BE2C (cell line): ENCODE results near the gene NFKBIZ.

Experiments
- DNase-seq: peaks from one replicate; pipeline ENCODE4 v3.0.0-alpha.2; 2020
- H3K27me3 ChIP-seq: fragments of 250-450 bp; sonication (Bioruptor Pico); 2 replicates; pipeline ENCODE4 v1.5.1; 2020; ENCODE audit warnings: mild to moderate bottlenecking
- H3K36me3 ChIP-seq: fragments of 250-450 bp; sonication (Bioruptor Pico); 2 replicates; pipeline ENCODE4 v1.5.1; 2020; ENCODE audit warnings: mild to moderate bottlenecking
- H3K4me1 ChIP-seq: fragments of 250-450 bp; sonication (Bioruptor Pico); 2 replicates; pipeline ENCODE4 v1.5.1; 2020
- H3K4me3 ChIP-seq: 2 replicates; pipeline ENCODE4 v1.5.1; 2011; ENCODE audit warnings: low read depth, low read length
- H3K9me3 ChIP-seq: fragments of 250-450 bp; sonication (Bioruptor Pico); 2 replicates; pipeline ENCODE4 v1.5.1; 2020
- TF ChIP-seq, protein P1 (sequence below): IDR thresholded peaks from 2 replicates; pipeline ENCODE4 v1.5.1; 2012; ENCODE audit warnings: mild to moderate bottlenecking, low read depth, low read length

Gene NFKBIZ

DNA sequence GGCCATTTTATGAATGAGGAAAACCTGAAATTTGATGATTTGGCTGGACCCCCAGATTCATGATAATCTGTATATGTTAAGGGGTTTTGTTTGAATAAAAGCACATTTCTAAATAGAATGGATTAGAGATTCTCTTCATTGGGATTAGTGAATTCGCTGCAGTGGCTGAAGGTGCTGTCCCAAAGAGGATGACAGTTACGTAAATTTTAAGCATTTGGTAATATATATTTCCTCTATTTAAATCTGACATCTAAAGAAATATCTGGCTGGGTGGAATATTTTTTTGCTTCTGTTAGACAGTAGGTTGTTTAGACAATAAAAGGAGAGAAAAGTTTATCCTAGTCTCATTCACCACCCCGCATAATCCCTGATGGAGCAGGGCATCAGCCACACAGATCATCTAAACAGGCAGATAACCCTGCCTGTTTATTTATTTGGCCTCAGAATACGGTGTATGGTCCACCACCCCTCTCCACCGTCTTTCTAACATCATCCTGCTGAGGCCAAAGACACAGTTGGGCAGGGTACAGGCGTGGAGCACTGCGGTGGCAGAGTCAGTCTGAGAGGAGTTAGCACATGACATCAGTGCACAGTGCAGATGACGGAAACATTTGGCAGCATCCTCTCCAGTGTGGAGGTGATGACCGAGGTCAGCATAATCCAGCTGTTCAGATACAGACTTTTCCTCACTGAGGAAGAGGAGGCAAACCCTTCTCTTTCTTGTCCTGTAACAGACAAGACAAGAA, 20.4 kb upstream of the NFKBIZ start:
- Histone ChIP-seq H3K9me3 (no peaks in the 10 kb centered on the region), H3K27me3 (no peaks in the 10 kb centered on the region), H3K4me3 (no peak overlapping the region), H3K4me1 (peaks cover 8% of the 10 kb centered on the region), H3K36me3 (0 out of 2 replicates have a peak, but pooled peaks cover 5% of the 10 kb centered on the region)
- no peak for DNase-seq
- TF ChIP-seq, protein P1, sequence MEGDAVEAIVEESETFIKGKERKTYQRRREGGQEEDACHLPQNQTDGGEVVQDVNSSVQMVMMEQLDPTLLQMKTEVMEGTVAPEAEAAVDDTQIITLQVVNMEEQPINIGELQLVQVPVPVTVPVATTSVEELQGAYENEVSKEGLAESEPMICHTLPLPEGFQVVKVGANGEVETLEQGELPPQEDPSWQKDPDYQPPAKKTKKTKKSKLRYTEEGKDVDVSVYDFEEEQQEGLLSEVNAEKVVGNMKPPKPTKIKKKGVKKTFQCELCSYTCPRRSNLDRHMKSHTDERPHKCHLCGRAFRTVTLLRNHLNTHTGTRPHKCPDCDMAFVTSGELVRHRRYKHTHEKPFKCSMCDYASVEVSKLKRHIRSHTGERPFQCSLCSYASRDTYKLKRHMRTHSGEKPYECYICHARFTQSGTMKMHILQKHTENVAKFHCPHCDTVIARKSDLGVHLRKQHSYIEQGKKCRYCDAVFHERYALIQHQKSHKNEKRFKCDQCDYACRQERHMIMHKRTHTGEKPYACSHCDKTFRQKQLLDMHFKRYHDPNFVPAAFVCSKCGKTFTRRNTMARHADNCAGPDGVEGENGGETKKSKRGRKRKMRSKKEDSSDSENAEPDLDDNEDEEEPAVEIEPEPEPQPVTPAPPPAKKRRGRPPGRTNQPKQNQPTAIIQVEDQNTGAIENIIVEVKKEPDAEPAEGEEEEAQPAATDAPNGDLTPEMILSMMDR: no peak

DNA sequence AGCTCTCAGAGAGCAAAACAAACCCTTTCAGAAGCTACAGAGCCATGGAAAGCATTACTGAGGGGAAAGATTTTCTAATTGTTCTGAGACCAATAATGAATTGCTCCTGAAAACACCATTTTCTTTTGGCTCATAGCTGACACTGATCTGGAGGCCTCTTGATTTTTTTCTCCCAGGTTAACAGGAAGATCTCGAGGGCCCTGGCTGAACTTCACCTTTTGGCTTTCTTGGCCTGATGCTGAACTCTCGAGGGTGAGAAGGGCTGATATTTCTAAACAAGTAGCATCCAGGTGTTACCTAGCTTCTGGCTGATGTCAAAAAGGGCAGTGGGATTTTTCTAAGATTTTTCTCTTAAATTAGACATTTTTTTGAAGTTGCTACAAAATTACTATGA, 19.9 kb upstream of the NFKBIZ start:
- H3K4me3 ChIP-seq: no peak overlapping the region
- no peaks in the 10 kb centered on the region for H3K27me3 ChIP-seq
- 0 out of 2 replicates have a peak, but pooled peaks cover 1% of the 10 kb centered on the region for H3K36me3 ChIP-seq
- H3K9me3 ChIP-seq: no peaks in the 10 kb centered on the region
- peaks cover 8% of the 10 kb centered on the region for H3K4me1 ChIP-seq
- TF ChIP-seq, protein P1: no peak
- DNase-seq: no peak

DNA sequence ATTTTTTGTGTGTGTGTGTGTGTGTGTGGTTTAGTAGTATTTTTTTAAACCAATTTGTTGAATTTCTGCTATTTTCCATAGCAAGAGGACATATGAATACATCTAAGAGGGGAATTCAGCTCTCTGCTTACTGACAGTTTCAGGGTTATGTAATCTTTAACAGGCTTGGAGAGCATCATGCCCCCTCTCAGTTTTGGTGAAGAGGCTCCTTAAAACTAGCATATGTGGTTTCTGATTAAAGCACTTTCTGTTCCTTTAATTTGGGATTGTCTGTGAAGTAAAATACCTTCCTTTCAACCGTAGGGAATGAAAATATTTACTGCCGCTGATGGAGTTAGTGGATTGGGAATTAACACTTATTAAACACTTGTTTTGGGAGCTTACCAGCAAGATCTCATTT, 19.4 kb upstream of the NFKBIZ start:
- peaks cover 8% of the 10 kb centered on the region for H3K4me1 ChIP-seq
- no peak overlapping the region for H3K4me3 ChIP-seq
- H3K9me3 ChIP-seq: no peaks in the 10 kb centered on the region
- TF ChIP-seq, protein P1: no peak
- no peak for DNase-seq
- H3K27me3 ChIP-seq: no peaks in the 10 kb centered on the region
- no peaks in the 10 kb centered on the region for H3K36me3 ChIP-seq

DNA sequence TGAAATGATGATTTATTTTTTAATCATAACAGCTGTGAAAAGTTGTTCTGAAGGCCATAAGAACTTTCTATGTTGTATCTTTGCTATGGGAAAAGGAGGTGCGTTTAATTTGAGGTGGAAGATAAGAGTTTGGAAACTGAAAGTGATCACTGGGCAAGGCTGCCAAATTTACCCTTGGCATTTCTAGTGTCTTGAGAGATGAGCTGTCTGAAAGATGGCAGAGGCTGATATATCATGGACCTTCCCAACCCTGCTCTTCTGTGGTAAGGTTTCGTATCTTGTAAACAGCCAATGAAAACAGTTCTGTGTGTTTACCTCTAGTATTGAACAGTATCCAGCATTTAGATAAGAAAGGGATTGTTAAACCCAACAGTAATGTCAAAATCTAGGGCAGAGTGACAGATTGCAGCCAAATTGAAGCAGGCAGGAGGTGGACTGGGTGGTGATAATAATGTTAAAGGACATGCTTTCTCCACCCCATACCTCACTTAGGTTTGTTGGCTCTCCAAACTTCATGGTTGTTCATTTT, 15.8 kb upstream of the NFKBIZ start:
- Histone ChIP-seq H3K36me3 (no peaks in the 10 kb centered on the region), H3K4me3 (no peak overlapping the region), H3K27me3 (no peaks in the 10 kb centered on the region), H3K4me1 (peaks cover under 1% of the 10 kb centered on the region; the same call in 1 of the 2 replicates), H3K9me3 (no peaks in the 10 kb centered on the region)
- TF ChIP-seq, protein P1: no peak
- no peak for DNase-seq

DNA sequence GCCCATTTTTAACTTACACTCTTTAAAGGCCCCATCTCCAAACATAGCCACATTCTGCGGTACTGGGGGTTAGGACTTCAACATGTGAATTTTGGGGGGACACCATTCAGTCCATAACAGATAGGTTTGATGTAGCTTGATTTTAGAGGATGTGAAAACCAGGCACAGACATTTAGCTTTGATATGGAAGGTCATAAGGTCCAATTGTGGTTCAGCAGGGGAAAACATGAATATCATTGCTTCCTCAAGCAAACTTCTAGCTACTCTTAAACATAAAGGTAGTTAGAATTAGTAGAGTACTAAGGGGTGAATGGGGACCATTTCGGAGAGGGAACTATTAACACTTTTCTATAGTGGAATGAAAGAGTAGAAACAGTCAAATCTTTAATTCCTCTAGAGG, 13.6 kb upstream of the NFKBIZ start:
- Histone ChIP-seq H3K36me3 (no peaks in the 10 kb centered on the region), H3K4me1 (no peaks in the 10 kb centered on the region), H3K9me3 (no peaks in the 10 kb centered on the region), H3K27me3 (no peaks in the 10 kb centered on the region), H3K4me3 (no peak overlapping the region)
- DNase-seq: no peak
- TF ChIP-seq, protein P1: no peak

DNA sequence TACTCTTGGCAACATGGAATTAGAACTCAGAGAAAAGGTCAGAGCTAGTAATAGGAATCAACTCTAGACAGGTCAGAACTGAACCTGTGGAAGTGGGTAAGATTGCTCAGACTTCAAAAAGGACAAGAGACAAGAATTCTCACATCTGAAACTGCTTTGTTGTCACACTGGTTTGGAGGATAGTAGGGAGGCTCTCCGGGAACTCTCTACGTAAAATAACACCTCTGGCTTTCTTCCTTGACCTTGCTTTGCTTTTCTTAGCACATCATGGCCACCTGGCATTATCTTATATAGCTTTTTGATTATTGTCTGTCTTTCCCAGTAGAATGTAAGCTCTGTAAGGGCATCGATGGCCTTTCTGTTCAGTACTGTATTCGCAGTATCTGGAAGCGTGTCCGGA, 13.2 kb upstream of the NFKBIZ start:
- Histone ChIP-seq H3K36me3 (no peaks in the 10 kb centered on the region), H3K27me3 (no peaks in the 10 kb centered on the region), H3K9me3 (no peaks in the 10 kb centered on the region), H3K4me1 (no peaks in the 10 kb centered on the region), H3K4me3 (no peak overlapping the region)
- TF ChIP-seq, protein P1: no peak
- no peak for DNase-seq
